Psoas muscle (tissue), 8 donors: ENCODE data around the gene MOB3B. TPM values are rescaled to one million over a fixed set of nuclear protein-coding genes. Genes with fewer than 3 reads are reported as not detected.

Experiments
- ATAC-seq, 4 donors: fragments of 200-7000 bp; cut with Tn5 transposase; one replicate each; pipeline ENCODE4 v1.9.1; 2020; ENCODE audit warnings: moderate library complexity in 3 of 4, mild to moderate bottlenecking in 2 of 4
- DNase-seq, 2 donors: peaks; one replicate each; pipeline ENCODE4 v3.0.0-alpha.2; 2020
- H3K27ac ChIP-seq: fragments of 200-600 bp; one replicate; pipeline ENCODE4 v1.8.0; 2022
- H3K27me3 ChIP-seq, 3 donors: fragments of 200-600 bp in 1 of 3; one replicate each; pipeline versions ENCODE4 v1.6.1 to v1.8.0; 2013 to 2022; ENCODE audit warnings: low read length in 2 of 3, mild to moderate bottlenecking in 2 of 3, moderate library complexity in 1 of 3; ENCODE audit not compliant: insufficient read depth in 3 of 3
- H3K36me3 ChIP-seq, 2 donors: fragments of 200-600 bp in 1 of 2; one replicate each; pipeline versions ENCODE4 v1.6.1 to v1.8.0; 2013 to 2022; ENCODE audit warnings: low read depth in 1 of 2, mild to moderate bottlenecking in 1 of 2, moderate library complexity in 1 of 2; ENCODE audit not compliant: insufficient read depth in 1 of 2
- H3K4me1 ChIP-seq: fragments of 200-600 bp; one replicate; pipeline ENCODE4 v1.8.0; 2022
- H3K4me3 ChIP-seq: fragments of 200-600 bp; one replicate; pipeline ENCODE4 v1.8.0; 2022; ENCODE audit warnings: mild to moderate bottlenecking
- H3K9me3 ChIP-seq: fragments of 200-600 bp; one replicate; pipeline ENCODE4 v1.8.0; 2022
- WGBS, 3 donors: extraction: QIAGEN DNeasy Blood & Tissue Kit; methylation state at CpG; one replicate each; pipeline versions ENCODE4 v1.1.6 to v1.1.7; 2013; 5-methylcytosine and 5-hydroxymethylcytosine counted together
- intact Hi-C, 2 donors: fragments of 100-400 bp; cut with DNase I; formaldehyde crosslinking; loops; one replicate each; pipeline versions ENCODE4 v1.11.0 to v1.14.2; 2022
- polyA plus RNA-seq, 3 donors: library from polyadenylated mRNA; stranded (reverse); fragments of 200-250 nt; gene quantifications; one replicate each; pipeline ENCODE4 v1.2.3, GENCODE V29; 2013
- total RNA-seq, 4 donors: library from RNA; stranded (reverse); fragmentation: NEBNext Ultra II Directional in 2 of 4; extraction: Animal tissue kit (Norgen Biotek cat#: 25700) in 2 of 4; gene quantifications; one replicate each; pipeline versions ENCODE4 v1.2.1 to v1.2.4, GENCODE V29; 2021 to 2023
- TF ChIP-seq, protein P1 (sequence below): fragments of 200-600 bp; IDR thresholded peaks from one replicate; pipeline ENCODE4 v1.8.0; 2022; ENCODE audit warnings: antibody characterized with exemption
- donor health status: healthy with polysubstance abuse.
- donor health status: DM: no; HTN: no; CAD: no; lungs with moderate emphysema.
- donor health status: Bipolar disorder and iron deficiency.
- donor health status: healthy.
- donor health status: DM: yes; HTN: yes; CAD: no.
- donor health status: DM: no; HTN: no; CAD: no.
- donor health status: DM: no; HTN: no; CAD: no.
- donor health status: DM: yes; HTN: yes; CAD: no.

The MOB3B gene
- total and polyA plus RNA-seq, 7 donors = 0.57 to 4.5 (median 1.8) TPM

GRCh38 chr9:27308691-27309390 lies 220.8 kb downstream of the MOB3B start:
- 79 to 83% (median 80%) methylated on average over 4 of the region's 4 CpGs for WGBS, 3 donors
- Histone ChIP-seq H3K4me3 (no peak overlapping the region), H3K36me3 (no peaks in the 10 kb centered on the region), H3K4me1 (no peaks in the 10 kb centered on the region), H3K27ac (no peak overlapping the region), H3K27me3 (no peaks in the 10 kb centered on the region), H3K9me3 (no peaks in the 10 kb centered on the region)
- intact Hi-C loops = no loop called here
- ATAC-seq (no peak), DNase-seq (no peak)
- TF ChIP-seq, protein P1, sequence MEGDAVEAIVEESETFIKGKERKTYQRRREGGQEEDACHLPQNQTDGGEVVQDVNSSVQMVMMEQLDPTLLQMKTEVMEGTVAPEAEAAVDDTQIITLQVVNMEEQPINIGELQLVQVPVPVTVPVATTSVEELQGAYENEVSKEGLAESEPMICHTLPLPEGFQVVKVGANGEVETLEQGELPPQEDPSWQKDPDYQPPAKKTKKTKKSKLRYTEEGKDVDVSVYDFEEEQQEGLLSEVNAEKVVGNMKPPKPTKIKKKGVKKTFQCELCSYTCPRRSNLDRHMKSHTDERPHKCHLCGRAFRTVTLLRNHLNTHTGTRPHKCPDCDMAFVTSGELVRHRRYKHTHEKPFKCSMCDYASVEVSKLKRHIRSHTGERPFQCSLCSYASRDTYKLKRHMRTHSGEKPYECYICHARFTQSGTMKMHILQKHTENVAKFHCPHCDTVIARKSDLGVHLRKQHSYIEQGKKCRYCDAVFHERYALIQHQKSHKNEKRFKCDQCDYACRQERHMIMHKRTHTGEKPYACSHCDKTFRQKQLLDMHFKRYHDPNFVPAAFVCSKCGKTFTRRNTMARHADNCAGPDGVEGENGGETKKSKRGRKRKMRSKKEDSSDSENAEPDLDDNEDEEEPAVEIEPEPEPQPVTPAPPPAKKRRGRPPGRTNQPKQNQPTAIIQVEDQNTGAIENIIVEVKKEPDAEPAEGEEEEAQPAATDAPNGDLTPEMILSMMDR = no peak

DNA sequence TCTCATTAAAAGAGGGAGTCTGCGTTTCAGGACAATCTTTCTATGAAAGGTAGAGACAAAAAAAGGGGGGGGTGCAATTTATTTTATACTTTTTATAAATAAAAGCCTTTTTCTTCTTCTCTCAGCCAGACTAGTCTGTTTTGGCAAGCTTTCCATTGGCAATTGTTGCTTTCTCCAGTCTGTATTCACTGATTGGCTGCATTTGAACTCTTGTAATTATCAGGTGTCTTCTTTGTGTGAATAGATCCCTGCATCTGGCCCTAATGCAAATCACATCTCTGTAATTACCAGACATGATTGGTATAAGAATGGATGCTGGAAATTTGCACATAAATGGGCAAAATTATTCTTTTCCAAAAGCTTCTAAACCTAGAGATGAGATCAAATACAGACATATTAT lies 225.1 kb downstream of the MOB3B start:
- TF ChIP-seq, protein P1 = no peak
- ATAC-seq (no peak), DNase-seq (no peak)
- WGBS, 3 donors = 68 to 94% (median 77%) methylated on average over 1 of the region's 1 CpG
- Histone ChIP-seq H3K4me3 (no peak overlapping the region), H3K27me3 (no peaks in the 10 kb centered on the region), H3K9me3 (no peaks in the 10 kb centered on the region), H3K4me1 (no peaks in the 10 kb centered on the region), H3K36me3 (no peaks in the 10 kb centered on the region), H3K27ac (no peak overlapping the region)
- intact Hi-C loops = no loop called here

- Histone ChIP-seq H3K27ac (no peak overlapping the region), H3K4me1 (no peaks in the 10 kb centered on the region), H3K27me3 (no peaks in the 10 kb centered on the region), H3K4me3 (no peak overlapping the region), H3K9me3 (no peaks in the 10 kb centered on the region), H3K36me3 (no peaks in the 10 kb centered on the region)
- DNase-seq = peak in 1 of 2 donors; percentile 16
- WGBS, 3 donors = 40 to 58% (median 42%) methylated on average over 5 to 6 of the region's 6 CpGs
- TF ChIP-seq, protein P1 = no peak
- intact Hi-C loops = no loop called here
- no peak for ATAC-seq
Measured at GRCh38 chr9:27303219-27303618, 226.4 kb downstream of the MOB3B start.

GRCh38 chr9:27297050-27297449 lies 232.6 kb downstream of the MOB3B start, which contains the start of gene EQTN:
TSS of gene EQTN (minus strand) at chr9:27297150. CDS start at chr9:27297055, 95 bp downstream.
- intact Hi-C loops = no loop called here
- no peak for ATAC-seq
- 77 to 80% (median 78%) methylated on average over 7 of the region's 7 CpGs for WGBS, 3 donors
- no peak for DNase-seq
- Histone ChIP-seq H3K4me1 (no peaks in the 10 kb centered on the region), H3K27me3 (no peaks in the 10 kb centered on the region), H3K36me3 (no peaks in the 10 kb centered on the region), H3K9me3 (no peaks in the 10 kb centered on the region), H3K4me3 (no peak within 1 kb of the TSS), H3K27ac (no peak within 1 kb of the TSS)
- TF ChIP-seq, protein P1 = no peak

- 47 to 63% (median 55%) methylated on average over 2 of the region's 2 CpGs for WGBS, 3 donors
- DNase-seq (no peak), ATAC-seq (no peak)
- H3K36me3 ChIP-seq = no peaks in the 10 kb centered on the region
- no peaks in the 10 kb centered on the region for H3K9me3 ChIP-seq
- no peak overlapping the region for H3K27ac ChIP-seq
- peaks cover 0 to 3% (median 0%) of the 10 kb centered on the region in 3 donors for H3K27me3 ChIP-seq
- intact Hi-C loops = no loop called here
- no peaks in the 10 kb centered on the region for H3K4me1 ChIP-seq
- TF ChIP-seq, protein P1 = no peak
- H3K4me3 ChIP-seq = no peak overlapping the region
Measured at GRCh38 chr9:27293996-27294395, 235.6 kb downstream of the MOB3B start.
